H1 (cell line): ENCODE data around the gene IRF2BP2. TPM values are rescaled to one million over a fixed set of nuclear protein-coding genes. Genes with fewer than 3 reads are reported as not detected.

Experiments used
- CTCF ChIA-PET: fragments of 300-600 bp; sonication (Branson Sonifier 250); formaldehyde crosslinking; loops from one replicate; lab custom pipeline; 2021; ENCODE audit not compliant: partially characterized antibody; lab: Charles Lee
- POLR2A ChIA-PET: fragments of 300-600 bp; sonication (Branson Sonifier 250); formaldehyde crosslinking; loops from one replicate; lab custom pipeline; 2021; ENCODE audit warnings: inconsistent platforms; ENCODE audit not compliant: partially characterized antibody; lab: Charles Lee
- DNase-seq, 2 experiments: peaks; one replicate each; pipeline versions ENCODE4 v3.0.0 to v3.0.0-alpha.2; 2010 to 2022; ENCODE audit warnings: low spot score in 2 of 2, low read depth in 1 of 2, mixed read lengths in 1 of 2
- FAIRE-seq: peaks from 2 replicates; lab custom pipeline; 2011; peaks lifted over from hg19 to GRCh38; lab: Jason Lieb, UNC
- H2AFZ ChIP-seq: 2 replicates; pipeline ENCODE4 v1.8.1; 2012; ENCODE audit warnings: low read length, inconsistent platforms
- H2AK5ac ChIP-seq: 2 replicates; pipeline ENCODE4 v1.6.1; 2013; ENCODE audit warnings: low read depth, low read length
- H2BK120ac ChIP-seq: replicated peaks from 2 replicates; pipeline ENCODE3; 2013; ENCODE audit warnings: low read depth, low read length, inconsistent platforms
- H2BK12ac ChIP-seq: 2 replicates; pipeline ENCODE4 v1.6.1; 2013; ENCODE audit warnings: low read depth, low read length
- H2BK15ac ChIP-seq: 2 replicates; pipeline ENCODE4 v1.6.1; 2013; ENCODE audit warnings: low read length
- H2BK20ac ChIP-seq: 2 replicates; pipeline ENCODE4 v1.6.1; 2013; ENCODE audit warnings: low read length
- H2BK5ac ChIP-seq: 2 replicates; pipeline ENCODE4 v1.6.1; 2013; ENCODE audit warnings: low read depth, low read length
- H3K14ac ChIP-seq: 2 replicates; pipeline ENCODE4 v1.6.1; 2013; ENCODE audit warnings: inconsistent platforms; ENCODE audit not compliant: insufficient read length
- H3K18ac ChIP-seq: 2 replicates; pipeline ENCODE4 v1.6.1; 2013; ENCODE audit warnings: low read length; ENCODE audit errors: extremely low read depth
- H3K23ac ChIP-seq: 2 replicates; pipeline ENCODE4 v1.6.1; 2013; ENCODE audit warnings: inconsistent platforms; ENCODE audit not compliant: insufficient read length
- H3K23me2 ChIP-seq: 2 replicates; pipeline ENCODE4 v1.6.1; 2013; ENCODE audit warnings: low read depth, low read length
- H3K27ac ChIP-seq: 2 replicates; pipeline ENCODE4 v1.6.1; 2011; ENCODE audit warnings: low read depth, low read length, inconsistent platforms
- H3K27me3 ChIP-seq, 4 experiments: replicated peaks in 1 of 4; 1 replicate in 1 of 4; 2 replicates in 3 of 4; pipeline versions ENCODE4 v1.6.1 to v1.8.1; 2011 to 2013; ENCODE audit warnings: low read length in 3 of 4, mild to moderate bottlenecking in 3 of 4, inconsistent platforms in 2 of 4, mixed read lengths in 2 of 4, moderate library complexity in 1 of 4; ENCODE audit not compliant: control insufficient read depth in 3 of 4, insufficient read depth in 3 of 4; ENCODE audit errors: extremely low read depth in 1 of 4
- H3K36me3 ChIP-seq, 4 experiments: 2 replicates each; pipeline versions ENCODE4 v1.6.1 to v1.8.1; 2011 to 2013; ENCODE audit warnings: mild to moderate bottlenecking in 4 of 4, low read length in 3 of 4, moderate library complexity in 2 of 4, control low read depth in 1 of 4, inconsistent platforms in 1 of 4; ENCODE audit not compliant: insufficient read depth in 4 of 4, control insufficient read depth in 2 of 4
- H3K4ac ChIP-seq: replicated peaks from 2 replicates; pipeline ENCODE3; 2013; ENCODE audit warnings: low read length, low read depth, mixed read lengths, inconsistent platforms; ENCODE audit not compliant: insufficient read length
- H3K4me1 ChIP-seq, 4 experiments: replicated peaks in 1 of 4; 1 replicate in 1 of 4; 2 replicates in 3 of 4; pipeline versions ENCODE4 v1.6.1 to v1.8.1; 2011 to 2013; ENCODE audit warnings: low read length in 3 of 4, inconsistent platforms in 2 of 4, mixed read lengths in 1 of 4; ENCODE audit not compliant: insufficient read depth in 4 of 4, control insufficient read depth in 3 of 4
- H3K4me2 ChIP-seq, 2 experiments: 2 replicates each; pipeline versions ENCODE4 v1.6.1 to v1.8.1; 2011 to 2013; ENCODE audit warnings: low read depth in 2 of 2, low read length in 2 of 2, control low read depth in 1 of 2, inconsistent platforms in 1 of 2, mild to moderate bottlenecking in 1 of 2; ENCODE audit not compliant: insufficient read depth in 1 of 2
- H3K4me3 ChIP-seq, 4 experiments: fragments of 200-600, 300-600 bp in 1 of 4; sonication (generic), shearing (Covaris generic), sonication (Bioruptor Twin) in 1 of 4; 2 replicates each; pipeline versions ENCODE4 v1.5.1 to v1.8.1; 2011 to 2016; ENCODE audit warnings: low read length in 4 of 4, low read depth in 3 of 4, control low read depth in 2 of 4, inconsistent platforms in 2 of 4, mild to moderate bottlenecking in 2 of 4, mixed read lengths in 1 of 4, moderate library complexity in 1 of 4; ENCODE audit not compliant: insufficient read depth in 2 of 4; ENCODE audit errors: extremely low read depth in 1 of 4
- H3K56ac ChIP-seq: replicated peaks from 2 replicates; pipeline ENCODE3; 2013; ENCODE audit warnings: low read depth, mild to moderate bottlenecking, mixed read lengths, low read length, inconsistent platforms; ENCODE audit not compliant: insufficient read length
- H3K79me1 ChIP-seq: 2 replicates; pipeline ENCODE4 v1.6.1; 2013; ENCODE audit warnings: low read depth, low read length, control low read depth
- H3K79me2 ChIP-seq, 2 experiments: 2 replicates each; pipeline versions ENCODE4 v1.6.1 to v1.8.1; 2012 to 2013; ENCODE audit warnings: low read length in 2 of 2, mild to moderate bottlenecking in 2 of 2, inconsistent platforms in 1 of 2; ENCODE audit not compliant: insufficient read depth in 2 of 2, control insufficient read depth in 1 of 2
- H3K9ac ChIP-seq, 4 experiments: replicated peaks in 1 of 4; 1 replicate in 1 of 4; 2 replicates in 3 of 4; pipeline versions ENCODE4 v1.6.1 to v1.8.1; 2011 to 2013; ENCODE audit warnings: low read depth in 3 of 4, low read length in 3 of 4, control low read depth in 2 of 4, mild to moderate bottlenecking in 2 of 4, moderate library complexity in 2 of 4, inconsistent platforms in 1 of 4; ENCODE audit errors: extremely low read depth in 1 of 4
- H3K9me3 ChIP-seq, 2 experiments: 2 replicates each; pipeline versions ENCODE4 v1.6.1 to v1.8.1; 2012 to 2013; ENCODE audit warnings: mild to moderate bottlenecking in 2 of 2, moderate library complexity in 2 of 2, control low read depth in 1 of 2, inconsistent platforms in 1 of 2, low read depth in 1 of 2, low read length in 1 of 2, mixed read lengths in 1 of 2; ENCODE audit not compliant: insufficient read depth in 2 of 2
- H4K20me1 ChIP-seq, 2 experiments: replicated peaks in 1 of 2; 2 replicates each; pipeline versions ENCODE3 to v1.8.1; 2011 to 2013; ENCODE audit warnings: inconsistent platforms in 2 of 2, low read length in 2 of 2, mild to moderate bottlenecking in 1 of 2; ENCODE audit not compliant: insufficient read depth in 2 of 2, control insufficient read depth in 1 of 2
- H4K5ac ChIP-seq: 2 replicates; pipeline ENCODE4 v1.6.1; 2013; ENCODE audit warnings: low read length, low read depth, mixed read lengths, inconsistent platforms; ENCODE audit not compliant: insufficient read length
- H4K8ac ChIP-seq: 2 replicates; pipeline ENCODE4 v1.8.0; 2013; ENCODE audit warnings: mild to moderate bottlenecking, moderate library complexity, low read length, inconsistent platforms; ENCODE audit not compliant: insufficient read depth; ENCODE audit errors: extremely low read depth
- H4K91ac ChIP-seq: replicated peaks from 2 replicates; pipeline ENCODE3; 2013; ENCODE audit warnings: low read length, mixed read lengths, inconsistent platforms; ENCODE audit not compliant: insufficient read length
- GTF2F1 ChIP-seq: IDR thresholded peaks from 2 replicates; pipeline ENCODE4 v1.6.1; 2012; ENCODE audit warnings: low read depth, low read length, improper control_type of control experiment, borderline replicate concordance
- SP4 ChIP-seq: IDR thresholded peaks from 2 replicates; pipeline ENCODE4 v1.6.1; 2012; ENCODE audit warnings: low read length, inconsistent platforms
- WGBS, 2 experiments: shearing (Covaris generic) in 1 of 2; methylation state at CpG; one replicate each; pipeline versions ENCODE4 v1.1.6 to v1.1.7; 2013 to 2015; ENCODE audit warnings: low lambda C conversion rate in 2 of 2, mixed read lengths in 2 of 2, inconsistent platforms in 1 of 2, low coverage in 1 of 2, missing lambda C conversion rate in 1 of 2; ENCODE audit not compliant: insufficient replicate concordance in 2 of 2, insufficient coverage in 1 of 2, insufficient read length in 1 of 2; ENCODE audit errors: extremely low coverage in 1 of 2, missing lambda C conversion rate in 1 of 2; 5-methylcytosine and 5-hydroxymethylcytosine counted together
- polyA plus RNA-seq, 7 experiments: library from polyadenylated mRNA; depleted of rRNA in 3 of 7; stranded (reverse) in 5 of 7; unstranded in 2 of 7; fragments of >200 nt in 5 of 7; fragments of 200-250 nt in 2 of 7; gene quantifications; 1 replicate in 5 of 7; 2 replicates in 1 of 7; 4 replicates in 1 of 7; pipeline versions ENCODE4 v1.2.1 to v1.2.3, GENCODE V29; 2011 to 2013; ENCODE audit warnings: missing spikeins in 2 of 7, mixed read lengths in 2 of 7
- total RNA-seq: library from RNA; stranded (reverse); fragmentation: NEBNext Ultra II Directional; extraction: Animal tissue kit (Norgen Biotek cat#: 25700); gene quantifications from 2 replicates; pipeline ENCODE4 v1.2.1, GENCODE V29; 2021

The IRF2BP2 gene
- total and polyA plus RNA-seq, 2 of the 8 experiments (the other 6 are each of a cell fraction or from before 2014, with no cell fraction given) = 24.9 to 67.5 TPM

DNA sequence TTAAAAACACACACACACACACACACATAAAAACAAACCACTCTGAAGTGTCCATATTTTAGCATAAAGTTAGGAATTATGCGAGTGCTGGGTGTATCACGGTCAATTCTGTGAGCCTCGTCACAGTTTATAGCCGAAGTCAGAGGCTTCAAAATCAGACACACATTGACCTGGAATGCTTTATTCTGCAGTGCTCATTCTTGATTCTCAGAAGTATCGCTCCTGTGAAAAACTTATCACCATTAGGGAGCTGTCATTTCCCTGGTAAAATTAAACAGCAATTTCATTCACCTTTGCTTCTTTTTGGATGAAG lies 8.7 kb upstream of the IRF2BP2 start:
- H3K4me3 ChIP-seq = no peak overlapping the region
- no peaks in the 10 kb centered on the region for H3K79me1 ChIP-seq
- H3K9ac ChIP-seq = no peak overlapping the region
- no peaks in the 10 kb centered on the region for H3K36me3 ChIP-seq
- no peaks in the 10 kb centered on the region for H3K79me2 ChIP-seq
- H2BK15ac ChIP-seq = no peak overlapping the region
- peaks cover 0 to 12% (median 5%) of the 10 kb centered on the region in 4 experiments; a peak in 3 of 7 replicates for H3K4me1 ChIP-seq
- peak overlapping the region; percentile 18 for H4K5ac ChIP-seq
- no peak overlapping the region for H3K27ac ChIP-seq
- no peak overlapping the region for H3K14ac ChIP-seq
- H3K4ac ChIP-seq = no peak overlapping the region
- H2BK12ac ChIP-seq = peak overlapping the region; percentile 3; the same call in 1 of the 2 replicates
- H4K91ac ChIP-seq = peak overlapping the region; percentile 64
- no peak for FAIRE-seq
- H3K23ac ChIP-seq = no peak overlapping the region
- ChIA-PET CTCF (interaction anchor here (1.2 kb wide), 1 partner anchor 473 kb away, joined by 3 read pairs; no protein-coding TSS in a partner anchor), POLR2A (interaction anchor here (1.0 to 1.3 kb wide), 2 partner anchors 9 to 13 kb away, joined by 3 to 4 read pairs; no protein-coding TSS in a partner anchor)
- H2AFZ ChIP-seq = no peak overlapping the region
- peak overlapping the region; percentile 17 for H3K56ac ChIP-seq
- no peaks in the 10 kb centered on the region for H3K9me3 ChIP-seq
- no peak overlapping the region for H4K8ac ChIP-seq
- TF ChIP-seq SP4 (no peak), GTF2F1 (no peak)
- no peaks in the 10 kb centered on the region for H3K23me2 ChIP-seq
- peak overlapping the region; percentile 90; the same call in 1 of the 2 replicates for H2BK5ac ChIP-seq
- 74% methylated on average over 5 of the region's 5 CpGs; no CpG with 5 or more reads in 1 of the 2 experiments for WGBS, 2 experiments
- no peak overlapping the region for H3K4me2 ChIP-seq
- H2AK5ac ChIP-seq = no peak overlapping the region; the same call in 1 of the 2 replicates
- H4K20me1 ChIP-seq = no peaks in the 10 kb centered on the region
- H2BK120ac ChIP-seq = peak overlapping the region; percentile 96
- no peak for DNase-seq
- H3K18ac ChIP-seq = no peak overlapping the region
- H3K27me3 ChIP-seq = no peaks in the 10 kb centered on the region
- peak overlapping the region; percentile 50; the same call in 1 of the 2 replicates for H2BK20ac ChIP-seq
